Karpas-422 (cell line): Measurements from ENCODE around the gene SLC16A11. TPM values are rescaled to one million over a fixed set of nuclear protein-coding genes. Genes with fewer than 3 reads are reported as not detected.

Experiments used
- DNase-seq: peaks from one replicate; pipeline ENCODE4 v3.0.0-alpha.2; 2015
- H2AFZ ChIP-seq: fragments of 200-600 bp; sonication (generic); 2 replicates; pipeline ENCODE4 v1.6.1; 2014; ENCODE audit warnings: antibody characterized with exemption, low read length, mixed read lengths
- H3K27ac ChIP-seq: fragments of 200-600 bp; sonication (generic); 2 replicates; pipeline ENCODE4 v1.5.1; 2014; ENCODE audit warnings: mild to moderate bottlenecking, low read length, moderate library complexity
- H3K27me3 ChIP-seq: fragments of 200-600 bp; sonication (generic); 2 replicates; pipeline ENCODE4 v1.6.1; 2014; ENCODE audit warnings: low read length, mixed read lengths
- H3K36me3 ChIP-seq: fragments of 200-600 bp; sonication (generic); 2 replicates; pipeline ENCODE4 v1.6.1; 2014; ENCODE audit warnings: low read length, mixed read lengths; ENCODE audit not compliant: insufficient read depth
- H3K4me1 ChIP-seq: fragments of 200-600 bp; sonication (generic); 2 replicates; pipeline ENCODE4 v1.6.1; 2014; ENCODE audit warnings: mild to moderate bottlenecking, low read length, mixed read lengths
- H3K4me2 ChIP-seq: fragments of 200-600 bp; sonication (generic); 2 replicates; pipeline ENCODE4 v1.6.1; 2014; ENCODE audit warnings: low read length, low read depth, mild to moderate bottlenecking; ENCODE audit not compliant: poor library complexity, severe bottlenecking
- H3K4me3 ChIP-seq: fragments of 200-600 bp; sonication (generic); 2 replicates; pipeline ENCODE4 v1.5.1; 2014; ENCODE audit warnings: mild to moderate bottlenecking, antibody characterized with exemption, low read length, mixed read lengths
- H3K79me2 ChIP-seq: fragments of 200-600 bp; sonication (generic); 2 replicates; pipeline ENCODE4 v1.6.1; 2014; ENCODE audit warnings: mild to moderate bottlenecking, low read length, mixed read lengths
- H3K9ac ChIP-seq: fragments of 200-600 bp; sonication (generic); 2 replicates; pipeline ENCODE4 v1.6.0; 2014; ENCODE audit warnings: low read length
- H3K9me2 ChIP-seq: fragments of 200-600 bp; sonication (generic), shearing (Covaris generic); replicated peaks from 2 replicates; pipeline ENCODE4 v1.6.0; 2014; ENCODE audit warnings: mild to moderate bottlenecking, low read length, moderate library complexity; ENCODE audit not compliant: insufficient read depth
- H3K9me3 ChIP-seq: fragments of 300-700, 200-600 bp; sonication (generic); 2 replicates; pipeline ENCODE4 v1.6.1; 2014; ENCODE audit warnings: low read length, mixed read lengths
- H4K20me1 ChIP-seq: fragments of 200-600 bp; sonication (generic); 2 replicates; pipeline ENCODE4 v1.6.1; 2014; ENCODE audit warnings: mild to moderate bottlenecking, antibody characterized with exemption, low read length, low read depth; ENCODE audit not compliant: insufficient read depth
- total RNA-seq: library from RNA; depleted of rRNA; stranded (reverse); fragments of >200 nt; shearing (Covaris generic); gene quantifications from 2 replicates; pipeline ENCODE4 v1.2.3, GENCODE V29; 2014; ENCODE audit warnings: low replicate concordance

Gene SLC16A11
- total RNA-seq, 1 experiment from 2014 or later = not detected

- H4K20me1 ChIP-seq = no peaks in the 10 kb centered on the region
- H3K4me2 ChIP-seq = no peak overlapping the region
- H3K27ac ChIP-seq = no peak overlapping the region
- no peaks in the 10 kb centered on the region for H3K9me2 ChIP-seq
- no peaks in the 10 kb centered on the region for H3K27me3 ChIP-seq
- no peak overlapping the region for H2AFZ ChIP-seq
- no peak overlapping the region for H3K4me3 ChIP-seq
- H3K79me2 ChIP-seq = no peaks in the 10 kb centered on the region
- H3K4me1 ChIP-seq = no peaks in the 10 kb centered on the region
- H3K9ac ChIP-seq = no peak overlapping the region
- no peaks in the 10 kb centered on the region for H3K9me3 ChIP-seq
- DNase-seq = no peak
- H3K36me3 ChIP-seq = no peaks in the 10 kb centered on the region
These were observed 36.7 kb upstream of the SLC16A11 start for GRCh38 chr17:7080456-7081041.

- Histone ChIP-seq H4K20me1 (no peaks in the 10 kb centered on the region), H2AFZ (no peak within 1 kb of the TSS), H3K4me3 (no peak within 1 kb of the TSS), H3K36me3 (no peaks in the 10 kb centered on the region), H3K27me3 (no peaks in the 10 kb centered on the region), H3K27ac (no peak within 1 kb of the TSS), H3K9me3 (no peaks in the 10 kb centered on the region), H3K9me2 (no peaks in the 10 kb centered on the region), H3K79me2 (no peaks in the 10 kb centered on the region), H3K9ac (no peak within 1 kb of the TSS), H3K4me2 (no peak within 1 kb of the TSS), H3K4me1 (no peaks in the 10 kb centered on the region)
- DNase-seq = no peak
These were observed 35.9 kb upstream of the SLC16A11 start, which contains the start of gene CLEC10A for GRCh38 chr17:7079581-7080455. Gene CLEC10A (minus strand): TSS chr17:7080251. CDS start chr17:7078812, 1,439 bp downstream.

- no peak for DNase-seq
- H2AFZ ChIP-seq = no peak overlapping the region
- H3K9me3 ChIP-seq = no peaks in the 10 kb centered on the region
- no peaks in the 10 kb centered on the region for H3K36me3 ChIP-seq
- no peak overlapping the region for H3K9ac ChIP-seq
- no peaks in the 10 kb centered on the region for H3K4me1 ChIP-seq
- H3K79me2 ChIP-seq = no peaks in the 10 kb centered on the region
- no peak overlapping the region for H3K27ac ChIP-seq
- no peaks in the 10 kb centered on the region for H4K20me1 ChIP-seq
- no peak overlapping the region for H3K4me2 ChIP-seq
- H3K9me2 ChIP-seq = no peaks in the 10 kb centered on the region
- H3K27me3 ChIP-seq = no peaks in the 10 kb centered on the region
- H3K4me3 ChIP-seq = no peak overlapping the region
These were observed 34.8 kb upstream of the SLC16A11 start for GRCh38 chr17:7078711-7079110.

DNA sequence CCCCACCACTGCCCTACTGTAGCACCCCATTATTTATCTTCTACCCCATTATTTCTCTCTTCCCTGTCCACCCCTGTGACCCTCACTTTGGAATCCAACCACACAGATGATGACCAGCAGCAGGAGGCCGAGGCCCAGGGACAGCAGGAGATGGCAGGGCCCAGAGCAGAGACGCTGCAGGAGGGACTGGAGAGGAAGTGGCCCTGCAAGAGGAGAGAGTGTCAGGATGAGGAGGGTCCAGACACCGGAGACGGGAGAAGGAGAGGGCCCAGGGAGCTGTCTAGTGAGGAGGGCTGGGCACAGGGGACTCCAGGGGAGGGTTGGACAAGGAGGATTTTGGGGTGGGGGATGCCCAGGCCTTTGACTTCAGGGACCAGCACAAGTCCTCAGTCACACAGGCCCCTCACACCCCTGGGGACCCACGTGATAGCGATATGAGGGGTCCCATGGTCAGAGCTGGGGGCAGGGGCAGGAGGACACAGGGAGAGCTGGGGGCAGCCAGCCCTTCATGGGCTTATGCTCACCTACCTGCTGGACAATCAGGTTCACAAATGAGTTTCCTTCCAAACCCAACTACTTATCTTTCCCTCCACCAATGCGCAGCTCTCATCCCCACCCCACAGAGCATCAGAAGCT, 34.1 kb upstream of the SLC16A11 start:
- no peak for DNase-seq
- no peaks in the 10 kb centered on the region for H3K36me3 ChIP-seq
- H3K9me3 ChIP-seq = no peaks in the 10 kb centered on the region
- H3K4me3 ChIP-seq = no peak overlapping the region
- H3K9me2 ChIP-seq = no peaks in the 10 kb centered on the region
- H2AFZ ChIP-seq = no peak overlapping the region
- H3K27ac ChIP-seq = no peak overlapping the region
- H4K20me1 ChIP-seq = no peaks in the 10 kb centered on the region
- H3K79me2 ChIP-seq = no peaks in the 10 kb centered on the region
- H3K4me1 ChIP-seq = no peaks in the 10 kb centered on the region
- H3K4me2 ChIP-seq = no peak overlapping the region
- H3K27me3 ChIP-seq = no peaks in the 10 kb centered on the region
- H3K9ac ChIP-seq = no peak overlapping the region

DNA sequence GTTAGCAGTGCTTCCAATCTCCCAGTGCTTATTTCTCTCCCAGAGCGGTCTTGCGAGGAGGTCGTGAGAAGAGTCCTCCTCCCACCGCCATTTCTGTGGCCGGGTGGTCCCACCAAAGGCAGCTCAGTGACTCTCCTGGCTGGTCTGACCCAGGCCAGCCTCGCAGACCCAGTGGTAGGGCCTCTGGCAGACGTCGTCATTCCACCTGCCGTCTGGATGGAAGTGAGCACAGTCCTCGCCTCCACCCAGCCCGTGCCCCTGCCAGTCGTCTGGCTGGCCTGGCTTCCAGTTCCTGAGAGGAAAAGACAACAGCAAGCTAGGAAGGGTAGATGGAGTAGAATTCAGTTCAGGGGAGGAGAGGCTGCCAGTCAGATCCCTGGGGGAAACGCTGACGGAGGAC, 31.0 kb upstream of the SLC16A11 start:
- H3K4me1 ChIP-seq = no peaks in the 10 kb centered on the region
- no peak overlapping the region for H3K4me3 ChIP-seq
- DNase-seq = no peak
- no peak overlapping the region for H3K27ac ChIP-seq
- H3K9me3 ChIP-seq = no peaks in the 10 kb centered on the region
- no peak overlapping the region for H3K4me2 ChIP-seq
- no peaks in the 10 kb centered on the region for H3K9me2 ChIP-seq
- H3K9ac ChIP-seq = no peak overlapping the region
- no peaks in the 10 kb centered on the region for H3K79me2 ChIP-seq
- H3K36me3 ChIP-seq = no peaks in the 10 kb centered on the region
- no peaks in the 10 kb centered on the region for H4K20me1 ChIP-seq
- H2AFZ ChIP-seq = no peak overlapping the region
- H3K27me3 ChIP-seq = no peaks in the 10 kb centered on the region

DNA sequence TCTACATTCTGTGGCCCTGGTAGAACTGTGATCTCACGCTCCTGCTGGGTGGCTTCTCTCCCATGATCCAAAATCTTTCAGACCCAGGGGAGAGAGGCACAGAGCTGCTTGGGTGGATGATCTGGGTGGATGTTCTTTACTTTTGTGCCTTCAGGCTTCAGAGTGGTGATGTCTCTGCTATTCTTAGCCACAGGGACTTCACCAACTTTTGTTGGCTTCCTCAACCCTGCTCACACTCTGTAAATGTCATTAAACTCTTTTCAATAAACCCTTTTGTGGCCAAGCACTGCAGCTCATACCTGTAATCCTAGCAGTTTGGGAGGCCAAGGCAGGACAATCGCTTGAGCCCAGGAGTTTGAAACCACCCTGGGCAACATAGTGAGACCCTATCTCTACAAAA, 28.5 kb upstream of the SLC16A11 start:
- H3K27ac ChIP-seq = no peak overlapping the region

GRCh38 chr17:7070712-7071111, 26.8 kb upstream of the SLC16A11 start:
- Histone ChIP-seq H3K4me1 (no peaks in the 10 kb centered on the region), H3K9ac (no peak overlapping the region), H3K4me3 (no peak overlapping the region), H3K27ac (no peak overlapping the region), H3K9me3 (no peaks in the 10 kb centered on the region), H3K9me2 (no peaks in the 10 kb centered on the region), H4K20me1 (no peaks in the 10 kb centered on the region), H3K79me2 (no peaks in the 10 kb centered on the region), H2AFZ (no peak overlapping the region), H3K27me3 (no peaks in the 10 kb centered on the region), H3K36me3 (no peaks in the 10 kb centered on the region), H3K4me2 (no peak overlapping the region)
- DNase-seq = no peak

More for the DNA sequence above, 28.5 kb upstream of the SLC16A11 start:
- Histone ChIP-seq H4K20me1 (no peaks in the 10 kb centered on the region), H3K79me2 (no peaks in the 10 kb centered on the region), H3K9me2 (no peaks in the 10 kb centered on the region), H3K27me3 (no peaks in the 10 kb centered on the region), H3K4me2 (no peak overlapping the region), H3K9ac (no peak overlapping the region), H3K4me3 (no peak overlapping the region), H3K9me3 (no peaks in the 10 kb centered on the region), H2AFZ (no peak overlapping the region), H3K36me3 (no peaks in the 10 kb centered on the region), H3K4me1 (no peaks in the 10 kb centered on the region)
- DNase-seq = no peak

- Histone ChIP-seq H2AFZ (no peak overlapping the region), H3K4me2 (no peak overlapping the region), H4K20me1 (no peaks in the 10 kb centered on the region), H3K27ac (no peak overlapping the region), H3K9ac (no peak overlapping the region), H3K4me3 (no peak overlapping the region), H3K27me3 (no peaks in the 10 kb centered on the region), H3K79me2 (no peaks in the 10 kb centered on the region), H3K4me1 (no peaks in the 10 kb centered on the region), H3K9me2 (no peaks in the 10 kb centered on the region), H3K36me3 (no peaks in the 10 kb centered on the region), H3K9me3 (no peaks in the 10 kb centered on the region)
- no peak for DNase-seq
These were observed 24.4 kb upstream of the SLC16A11 start for GRCh38 chr17:7068268-7068667.
